GM19238 (cell line): ENCODE results near the gene GRIN1.
"Not testable (repeated sequence)": the region's sequence is repeated elsewhere in the genome, so short reads cannot be mapped to it uniquely, and the experiment has no call there.

ENCODE experiments used
- DNase-seq: peaks from one replicate; pipeline ENCODE4 v3.0.0; 2011; ENCODE audit warnings: low spot score; ENCODE audit not compliant: insufficient read length

The GRIN1 gene

GRCh38 chr9:137128862-137129455, 10.0 kb upstream of the GRIN1 start:
- DNase-seq, result no peak

GRCh38 chr9:137129456-137130175, 9.3 kb upstream of the GRIN1 start:
- DNase-seq, result peak; percentile 97

GRCh38 chr9:137130176-137130755, 8.7 kb upstream of the GRIN1 start:
- no peak for DNase-seq

- no peak for DNase-seq
Observed at GRCh38 chr9:137134191-137134590, 4.8 kb upstream of the GRIN1 start.

- DNase-seq, result not testable (repeated sequence)
Observed at GRCh38 chr9:137135154-137135553, 3.8 kb upstream of the GRIN1 start.

- DNase-seq, result no peak
Observed at GRCh38 chr9:137136261-137136880, 2.6 kb upstream of the GRIN1 start.

GRCh38 chr9:137136881-137137607, 1.9 kb upstream of the GRIN1 start:
- DNase-seq, result no peak

GRCh38 chr9:137138058-137138721, 764 bp upstream of the GRIN1 start:
- no peak for DNase-seq

- no peak for DNase-seq
Observed at GRCh38 chr9:137139468-137140150, 655 bp downstream of the GRIN1 start.

- no peak for DNase-seq
Observed at GRCh38 chr9:137140151-137141012, 1.4 kb downstream of the GRIN1 start.

GRCh38 chr9:137141050-137141810, 2.3 kb downstream of the GRIN1 start:
- no peak for DNase-seq

GRCh38 chr9:137141976-137142936, 3.3 kb downstream of the GRIN1 start:
- DNase-seq, result no peak

GRCh38 chr9:137143459-137143858, 4.5 kb downstream of the GRIN1 start:
- DNase-seq, result no peak

GRCh38 chr9:137145731-137146526, 7.0 kb downstream of the GRIN1 start:
- no peak for DNase-seq

GRCh38 chr9:137146527-137146918, 7.6 kb downstream of the GRIN1 start:
- no peak for DNase-seq

GRCh38 chr9:137147091-137147792, 8.3 kb downstream of the GRIN1 start:
- no peak for DNase-seq
